Stimulated activated CD8-positive, alpha-beta memory T cell treated with anti-CD3 and anti-CD28 coated beads, Interleukin-4, amount 100 ng/mL, for 4 hours (primary cell): ENCODE data around the gene FBXL17.
"Not testable (repeated sequence)": the region's sequence is repeated elsewhere in the genome, so short reads cannot be mapped to it uniquely, and the experiment has no call there.

ENCODE experiments used
- DNase-seq, 2 donors: peaks; one replicate each; pipeline ENCODE4 v3.0.0-alpha.2; 2020; ENCODE audit warnings: low read depth in 2 of 2, low spot score in 1 of 2

The FBXL17 gene

GRCh38 chr5:108167174-108167573 is 214.7 kb downstream of the FBXL17 start:
- no peak for DNase-seq

GRCh38 chr5:108164574-108164973 is 217.3 kb downstream of the FBXL17 start:
- no peak for DNase-seq

- DNase-seq = not testable (repeated sequence)
Observed at GRCh38 chr5:108152854-108153253, 229.0 kb downstream of the FBXL17 start.

GRCh38 chr5:108149369-108149768 is 232.5 kb downstream of the FBXL17 start:
- DNase-seq = no peak

GRCh38 chr5:108148715-108149139 is 233.2 kb downstream of the FBXL17 start:
- DNase-seq = no peak

- DNase-seq = no peak
Observed at GRCh38 chr5:108146222-108146621, 235.7 kb downstream of the FBXL17 start.

GRCh38 chr5:108145351-108145750 is 236.5 kb downstream of the FBXL17 start:
- no peak for DNase-seq

- no peak for DNase-seq
Observed at GRCh38 chr5:108144332-108144731, 237.6 kb downstream of the FBXL17 start.

GRCh38 chr5:108143581-108143980 is 238.3 kb downstream of the FBXL17 start:
- no peak for DNase-seq

- DNase-seq = no peak
Observed at GRCh38 chr5:108141676-108142075, 240.2 kb downstream of the FBXL17 start.

GRCh38 chr5:108136493-108136892 is 245.4 kb downstream of the FBXL17 start:
- DNase-seq = no peak

GRCh38 chr5:108129129-108129528 is 252.8 kb downstream of the FBXL17 start:
- DNase-seq = no peak

GRCh38 chr5:108125771-108126511 is 256.0 kb downstream of the FBXL17 start:
- DNase-seq = no peak

GRCh38 chr5:108124596-108124995 is 257.3 kb downstream of the FBXL17 start:
- DNase-seq = no peak

- DNase-seq = no peak
Observed at GRCh38 chr5:108122702-108123101, 259.2 kb downstream of the FBXL17 start.

- DNase-seq = no peak
Observed at GRCh38 chr5:108118813-108119514, 262.9 kb downstream of the FBXL17 start.

- no peak for DNase-seq
Observed at GRCh38 chr5:108115673-108116072, 266.2 kb downstream of the FBXL17 start.

GRCh38 chr5:108113950-108114349 is 267.9 kb downstream of the FBXL17 start:
- no peak for DNase-seq

- DNase-seq = no peak
Observed at GRCh38 chr5:108111736-108112135, 270.2 kb downstream of the FBXL17 start.

GRCh38 chr5:108109059-108109458 is 272.8 kb downstream of the FBXL17 start:
- DNase-seq = no peak

GRCh38 chr5:108104448-108104847 is 277.4 kb downstream of the FBXL17 start:
- DNase-seq = no peak

GRCh38 chr5:108102463-108102862 is 279.4 kb downstream of the FBXL17 start:
- no peak for DNase-seq

- no peak for DNase-seq
Observed at GRCh38 chr5:108101821-108102220, 280.1 kb downstream of the FBXL17 start.
